ENCODE measurements around the gene WDR7.

- TF ChIP-seq EZH2phosphoT487 (IDR thresholded peaks at IDR 0.05; ENCODE audit: low read depth): no peak
- TF ChIP-seq, protein P1, sequence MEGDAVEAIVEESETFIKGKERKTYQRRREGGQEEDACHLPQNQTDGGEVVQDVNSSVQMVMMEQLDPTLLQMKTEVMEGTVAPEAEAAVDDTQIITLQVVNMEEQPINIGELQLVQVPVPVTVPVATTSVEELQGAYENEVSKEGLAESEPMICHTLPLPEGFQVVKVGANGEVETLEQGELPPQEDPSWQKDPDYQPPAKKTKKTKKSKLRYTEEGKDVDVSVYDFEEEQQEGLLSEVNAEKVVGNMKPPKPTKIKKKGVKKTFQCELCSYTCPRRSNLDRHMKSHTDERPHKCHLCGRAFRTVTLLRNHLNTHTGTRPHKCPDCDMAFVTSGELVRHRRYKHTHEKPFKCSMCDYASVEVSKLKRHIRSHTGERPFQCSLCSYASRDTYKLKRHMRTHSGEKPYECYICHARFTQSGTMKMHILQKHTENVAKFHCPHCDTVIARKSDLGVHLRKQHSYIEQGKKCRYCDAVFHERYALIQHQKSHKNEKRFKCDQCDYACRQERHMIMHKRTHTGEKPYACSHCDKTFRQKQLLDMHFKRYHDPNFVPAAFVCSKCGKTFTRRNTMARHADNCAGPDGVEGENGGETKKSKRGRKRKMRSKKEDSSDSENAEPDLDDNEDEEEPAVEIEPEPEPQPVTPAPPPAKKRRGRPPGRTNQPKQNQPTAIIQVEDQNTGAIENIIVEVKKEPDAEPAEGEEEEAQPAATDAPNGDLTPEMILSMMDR (IDR thresholded peaks at IDR 0.05; ENCODE audit: low read depth, low read length): no peak
Observed at GRCh38 chr18:56722518-56722917, 71.4 kb downstream of the WDR7 start.

Measured in OCI-LY3 (cell line).